ENCODE data around the gene NLRP6. TPM values are rescaled to one million over a fixed set of nuclear protein-coding genes. Genes with fewer than 3 reads are reported as not detected.

Gene NLRP6
- total and polyA plus RNA-seq, 2 donors (not counting 1 experiment from before 2014, with no cell fraction given): 1.4 to 2.7 TPM

DNA sequence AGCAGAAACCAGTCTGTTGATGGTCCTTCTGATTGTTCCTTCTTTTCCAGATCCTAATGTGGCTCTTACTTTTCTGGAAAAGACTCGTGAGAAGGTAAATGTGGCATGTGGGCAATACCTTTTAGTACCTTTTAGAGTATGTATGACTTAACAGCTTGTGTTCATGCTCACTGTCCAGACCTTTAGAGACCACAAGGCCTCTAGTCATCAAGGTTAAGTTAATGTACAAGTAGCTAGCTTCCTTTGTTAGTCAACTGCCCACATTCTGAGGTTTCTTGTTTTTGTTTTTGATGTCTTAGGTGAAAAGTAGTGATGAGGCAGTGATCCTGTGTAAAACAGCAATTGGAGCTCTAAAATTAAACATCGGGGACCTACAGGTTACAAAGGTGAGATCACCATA lies 33.8 kb upstream of the NLRP6 start:
- Histone ChIP-seq H3K79me2 (ENCODE audit: control insufficient read depth, insufficient read depth, low read length) (peaks cover 65% of the 10 kb centered on the region), H3K36me3 (replicated peaks in 1 of 2; ENCODE audit: control extremely low read depth in 1 of 2, control insufficient read depth in 1 of 2, extremely low read depth in 1 of 2, insufficient read depth in 2 of 2, low read length in 1 of 2) (peaks cover 5 to 80% of the 10 kb centered on the region in 2 experiments), H3K4me1 (ENCODE audit: control insufficient read depth in 2 of 2, insufficient read depth in 2 of 2, low read length in 2 of 2) (no peaks in the 10 kb centered on the region), H3K4me2 (replicated peaks; ENCODE audit: low read depth, low read length, poor library complexity, severe bottlenecking) (no peak overlapping the region), H3K27me3 (replicated peaks in 1 of 4; ENCODE audit: control extremely low read depth in 1 of 4, control insufficient read depth in 3 of 4, insufficient read depth in 4 of 4, low read length in 3 of 4) (no peaks in the 10 kb centered on the region), H4K20me1 (ENCODE audit: control insufficient read depth, insufficient read depth, low read length, poor library complexity, severe bottlenecking) (peaks cover 8% of the 10 kb centered on the region), H3K9me3 (ENCODE audit: control extremely low read depth in 1 of 3, control insufficient read depth in 2 of 3, insufficient read depth in 1 of 3, low read length in 2 of 3) (no peaks in the 10 kb centered on the region), H3K9ac (ENCODE audit: low read length) (no peak overlapping the region), H3K27ac (ENCODE audit: low read length in 2 of 2) (no peak overlapping the region), H3K4me3 (ENCODE audit: control extremely low read depth in 1 of 5, extremely low read depth in 1 of 5, insufficient read depth in 1 of 5, low read depth in 2 of 5, low read length in 4 of 5) (no peak overlapping the region), H2AFZ (ENCODE audit: insufficient read depth, low read depth, low read length, poor library complexity, severe bottlenecking) (no peak overlapping the region)
- H3K4me1 Mint-ChIP-seq: peaks cover 8% of the 10 kb centered on the region
- H3K4me3 Mint-ChIP-seq: no peak overlapping the region
- no CpG with 5 or more reads among the region's 2 CpGs for WGBS (ENCODE audit: insufficient coverage)
- no peaks in the 10 kb centered on the region for H3K27me3 Mint-ChIP-seq
- no peak overlapping the region for H3K27ac Mint-ChIP-seq
- ChIA-PET CTCF (interaction anchor here (0.8 kb wide), 1 partner anchor 13 kb away, joined by 5 read pairs; no protein-coding TSS in a partner anchor), POLR2A (no interaction called here)
- DNase-seq: no peak
- no peak for TF ChIP-seq EZH2 (IDR thresholded peaks at IDR 0.05; ENCODE audit: borderline replicate concordance, insufficient read depth, low read depth, low read length, poor library complexity, severe bottlenecking)
- no peak for TF ChIP-seq CTCF (IDR thresholded peaks at IDR 0.05)
- intact Hi-C loops (cut with micrococcal nuclease): no loop called here
- no peak for ATAC-seq (ENCODE audit: low read depth)
- no peaks in the 10 kb centered on the region for H3K9me3 Mint-ChIP-seq (ENCODE audit: insufficient read depth)

GRCh38 chr11:249062-249461 lies 29.1 kb upstream of the NLRP6 start:
- 84% methylated on average over 8 of the region's 8 CpGs for WGBS (ENCODE audit: insufficient coverage)
- H3K4me3 Mint-ChIP-seq: no peak overlapping the region
- no peaks in the 10 kb centered on the region for H4K20me1 ChIP-seq (ENCODE audit: control insufficient read depth, insufficient read depth, low read length, poor library complexity, severe bottlenecking)
- H3K79me2 ChIP-seq (ENCODE audit: control insufficient read depth, insufficient read depth, low read length): peaks cover 23% of the 10 kb centered on the region
- no peak overlapping the region for H3K27ac ChIP-seq (ENCODE audit: low read length in 2 of 2)
- H3K4me1 ChIP-seq (ENCODE audit: control insufficient read depth in 2 of 2, insufficient read depth in 2 of 2, low read length in 2 of 2): peaks cover 0 to 5% of the 10 kb centered on the region in 2 donors
- POLR2A ChIA-PET: no interaction called here
- H3K9me3 Mint-ChIP-seq (ENCODE audit: insufficient read depth): no peaks in the 10 kb centered on the region
- peaks cover 4% of the 10 kb centered on the region for H3K4me1 Mint-ChIP-seq
- H3K4me2 ChIP-seq (replicated peaks; ENCODE audit: low read depth, low read length, poor library complexity, severe bottlenecking): no peak overlapping the region
- H3K27me3 ChIP-seq (replicated peaks in 1 of 4; ENCODE audit: control extremely low read depth in 1 of 4, control insufficient read depth in 3 of 4, insufficient read depth in 4 of 4, low read length in 3 of 4): no peaks in the 10 kb centered on the region
- H3K9me3 ChIP-seq (ENCODE audit: control extremely low read depth in 1 of 3, control insufficient read depth in 2 of 3, insufficient read depth in 1 of 3, low read length in 2 of 3): no peaks in the 10 kb centered on the region
- ATAC-seq (ENCODE audit: low read depth) (no peak), DNase-seq (no peak)
- no peak overlapping the region for H2AFZ ChIP-seq (ENCODE audit: insufficient read depth, low read depth, low read length, poor library complexity, severe bottlenecking)
- H3K9ac ChIP-seq (ENCODE audit: low read length): no peak overlapping the region
- no peak overlapping the region for H3K27ac Mint-ChIP-seq
- CTCF ChIA-PET: interaction anchor here (2.5 to 6.2 kb wide), 6 partner anchors 10 to 113 kb away, joined by 16 to 82 read pairs (median 42); partner anchors contain the start of gene PGGHG
- intact Hi-C loops (cut with micrococcal nuclease): no loop called here
- H3K4me3 ChIP-seq (ENCODE audit: control extremely low read depth in 1 of 5, extremely low read depth in 1 of 5, insufficient read depth in 1 of 5, low read depth in 2 of 5, low read length in 4 of 5): no peak overlapping the region
- no peaks in the 10 kb centered on the region for H3K27me3 Mint-ChIP-seq
- peaks cover 2 to 86% of the 10 kb centered on the region in 2 experiments for H3K36me3 ChIP-seq (replicated peaks in 1 of 2; ENCODE audit: control extremely low read depth in 1 of 2, control insufficient read depth in 1 of 2, extremely low read depth in 1 of 2, insufficient read depth in 2 of 2, low read length in 1 of 2)
- TF ChIP-seq EZH2 (IDR thresholded peaks at IDR 0.05; ENCODE audit: borderline replicate concordance, insufficient read depth, low read depth, low read length, poor library complexity, severe bottlenecking): no peak

Measured in B cell (primary cell).